Epidermal melanocyte (primary cell): ENCODE data around the gene ATP5F1A.
"Not testable (repeated sequence)": the region's sequence is repeated elsewhere in the genome, so short reads cannot be mapped to it uniquely, and the experiment has no call there.

Experiments
- DNase-seq: peaks from one replicate; pipeline ENCODE4 v3.0.0; 2011; ENCODE audit warnings: low spot score; ENCODE audit not compliant: insufficient read length

Gene ATP5F1A

GRCh38 chr18:46097801-46098615 is at the start of gene ATP5F1A:
ATP5F1A (minus strand) TSS chr18:46098296; CDS start chr18:46098231, 65 bp downstream.
- peak; percentile 66 for DNase-seq

- DNase-seq, result no peak
Observed at GRCh38 chr18:46141199-46141598, 43.1 kb upstream of the ATP5F1A start.

DNA sequence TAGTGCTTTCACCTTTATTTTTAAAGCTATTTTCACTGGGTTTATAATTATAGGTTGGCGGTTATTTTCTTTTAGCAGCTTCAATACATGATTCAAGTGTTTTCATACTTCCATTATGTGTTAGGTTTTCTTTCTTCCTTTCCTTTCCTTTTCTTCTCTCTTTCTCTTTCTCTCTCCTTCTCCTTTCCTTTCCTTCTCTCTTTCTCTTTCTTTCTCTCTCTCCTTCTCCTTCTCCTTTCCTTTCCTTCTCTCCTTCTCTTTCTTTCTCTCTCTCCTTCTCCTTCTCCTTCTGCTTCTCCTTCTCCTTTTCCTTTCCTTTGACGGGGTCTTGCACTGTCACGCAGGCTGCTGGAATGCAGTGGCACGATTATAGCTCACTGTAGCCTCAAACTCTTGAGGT is 42.1 kb upstream of the ATP5F1A start:
- no peak for DNase-seq

DNA sequence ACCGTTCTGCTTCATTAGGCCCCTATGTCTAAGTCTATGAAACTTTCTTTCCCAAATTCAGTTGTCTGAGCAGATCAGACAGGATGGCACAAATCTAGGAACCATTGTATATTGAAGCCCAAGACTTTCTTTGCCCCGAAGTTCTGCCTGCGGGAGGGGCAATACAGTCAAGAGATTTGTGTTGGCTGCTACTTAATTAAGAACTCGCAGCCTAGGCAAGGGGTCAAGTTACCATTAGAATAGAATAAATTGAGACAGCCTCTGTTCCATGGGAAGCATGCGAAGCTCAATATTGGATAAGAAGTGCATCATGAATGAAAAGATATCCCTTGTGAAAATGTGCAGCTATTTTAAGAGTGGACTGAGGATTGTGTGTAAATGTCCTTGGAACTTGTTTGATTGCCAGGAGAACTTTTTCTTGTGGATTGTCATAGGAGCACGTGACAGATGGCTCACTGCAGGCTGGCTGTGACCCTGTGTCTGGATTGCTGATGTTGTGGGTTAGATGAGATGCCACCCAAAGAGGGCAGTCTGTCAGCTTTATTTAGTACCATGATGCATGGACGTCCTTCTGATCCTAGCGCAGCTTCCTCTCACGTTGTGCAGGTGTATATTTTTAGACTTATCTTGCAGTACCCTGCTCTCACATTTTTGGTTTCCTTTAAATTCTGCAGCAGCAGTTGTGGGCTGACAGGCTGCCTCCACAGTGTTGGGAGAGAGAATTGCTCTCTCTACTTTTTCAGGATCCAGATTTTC is 37.0 kb upstream of the ATP5F1A start:
- DNase-seq, result no peak

GRCh38 chr18:46133534-46133933 is 35.4 kb upstream of the ATP5F1A start:
- no peak for DNase-seq

GRCh38 chr18:46130549-46130948 is 32.5 kb upstream of the ATP5F1A start:
- DNase-seq, result not testable (repeated sequence)

DNA sequence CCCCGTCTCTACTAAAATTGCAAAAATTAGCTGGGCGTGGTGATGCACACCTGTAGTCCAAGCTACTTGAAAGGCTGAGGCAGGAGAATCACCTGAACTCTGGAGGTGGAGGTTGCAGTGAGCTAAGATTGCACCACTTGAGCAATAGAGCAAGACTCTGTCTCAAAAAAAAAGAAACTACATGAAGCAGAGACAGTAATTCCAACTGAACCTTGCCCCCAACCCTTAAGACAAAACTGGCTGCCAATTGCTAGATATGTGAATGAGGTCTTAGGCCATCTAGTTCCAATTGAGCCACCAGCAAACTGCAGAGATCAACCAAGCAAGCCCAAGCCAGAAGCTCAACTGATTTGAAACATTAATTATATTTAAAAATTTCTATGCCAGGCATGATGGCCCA is 32.0 kb upstream of the ATP5F1A start:
- no peak for DNase-seq

DNA sequence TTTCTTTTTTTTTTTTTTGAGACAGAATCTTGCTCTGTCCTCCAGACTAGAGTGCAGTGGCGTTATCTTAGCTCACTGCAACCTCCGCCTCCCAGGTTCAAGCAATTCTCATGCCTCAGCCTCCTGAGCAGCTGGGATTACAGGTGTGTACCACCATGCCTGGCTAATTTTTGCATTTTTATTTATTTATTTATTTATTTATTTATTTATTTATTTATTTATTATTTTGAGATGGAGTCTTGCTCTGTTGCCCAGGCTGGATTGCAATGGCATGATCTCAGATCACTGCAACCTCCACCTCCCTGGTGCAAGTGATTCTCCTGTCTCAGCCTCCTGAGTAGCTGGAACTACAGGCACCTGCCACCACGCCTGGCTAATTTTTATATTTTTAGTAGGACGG is 28.5 kb upstream of the ATP5F1A start:
- not testable (repeated sequence) for DNase-seq

- no peak for DNase-seq
Observed at GRCh38 chr18:46113751-46114150, 15.7 kb upstream of the ATP5F1A start.

GRCh38 chr18:46110406-46110805 is 12.3 kb upstream of the ATP5F1A start:
- no peak for DNase-seq

GRCh38 chr18:46109386-46109785 is 11.3 kb upstream of the ATP5F1A start:
- no peak for DNase-seq

- DNase-seq, result peak; percentile 63
Observed at GRCh38 chr18:46104128-46104911, 6.2 kb upstream of the ATP5F1A start, which contains the start of gene HAUS1. HAUS1 (plus strand) TSS chr18:46104385; CDS start chr18:46104412, 27 bp downstream.

DNA sequence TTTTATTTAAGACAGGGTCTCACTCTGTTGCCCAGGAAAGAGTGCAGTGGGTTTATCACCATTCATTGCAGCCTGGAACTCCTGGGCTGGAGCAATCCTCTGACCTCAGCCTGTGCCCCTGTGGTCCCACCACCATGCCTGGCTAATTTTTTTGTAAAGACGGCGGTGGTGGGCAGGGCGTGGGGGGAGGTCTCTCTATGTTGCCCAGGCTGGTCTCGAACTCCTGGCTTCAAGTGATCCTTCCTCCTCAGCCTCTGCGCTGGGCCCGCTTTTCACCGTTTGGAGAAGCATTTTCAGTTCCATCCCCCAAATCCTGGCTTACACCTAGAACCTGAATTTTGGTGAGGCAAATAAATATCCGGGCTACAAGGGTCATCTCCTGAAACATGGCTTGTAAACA is 1.4 kb upstream of the ATP5F1A start:
- DNase-seq, result no peak

DNA sequence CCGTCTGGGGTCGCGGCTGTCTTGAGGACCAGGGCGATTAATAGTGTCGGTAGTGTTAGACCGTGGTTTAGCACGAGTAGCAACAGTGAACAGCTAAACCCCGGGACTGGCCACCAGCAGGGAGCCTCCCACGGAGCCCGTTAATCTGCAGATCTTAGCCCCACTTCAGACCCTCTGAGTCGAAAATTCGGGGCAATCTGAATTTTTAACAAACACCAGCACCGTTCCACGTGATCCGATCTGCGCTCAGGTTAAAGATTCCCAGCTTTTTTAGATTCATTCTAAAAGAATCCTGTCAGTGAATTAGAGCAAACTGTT is 479 bp upstream of the ATP5F1A start:
- DNase-seq, result no peak

DNA sequence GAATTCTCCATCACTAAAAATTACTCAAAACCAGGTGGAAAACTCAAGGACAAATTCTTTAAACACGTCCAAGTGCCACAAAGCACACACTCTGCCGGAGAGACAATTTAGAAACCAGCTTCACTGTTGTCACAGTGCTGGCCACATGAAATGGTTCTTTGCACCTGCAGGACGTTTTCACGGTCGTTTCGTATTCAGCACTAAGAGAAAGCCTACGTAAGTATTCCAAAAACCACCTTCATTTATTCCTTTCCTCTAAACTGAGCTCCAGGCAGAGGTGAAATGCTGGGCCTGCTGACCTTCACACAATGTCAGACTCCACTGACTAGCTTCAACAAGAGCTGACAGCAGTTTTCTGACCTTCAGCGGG is 680 bp downstream of the ATP5F1A start:
- DNase-seq, result no peak

- no peak for DNase-seq
Observed at GRCh38 chr18:46096651-46097300, 1.3 kb downstream of the ATP5F1A start.

DNA sequence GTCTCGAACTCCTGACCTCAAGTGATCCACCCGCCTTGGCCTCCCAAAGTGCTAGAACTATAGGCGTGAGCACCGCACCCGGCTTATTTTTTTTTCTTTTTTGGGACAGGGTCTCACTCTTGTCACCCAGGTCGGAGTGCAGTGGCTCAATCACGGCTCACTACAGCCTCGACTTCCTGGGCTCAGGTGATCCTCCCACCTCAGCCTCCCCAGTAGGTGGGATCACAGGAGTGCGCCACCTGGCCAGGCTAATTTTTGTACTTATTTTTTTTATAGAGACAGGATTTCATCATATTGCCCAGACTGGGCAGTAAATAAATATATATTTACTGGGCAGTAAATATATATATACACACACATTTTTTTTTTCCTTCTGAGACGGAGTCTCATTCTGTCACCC is 2.6 kb downstream of the ATP5F1A start:
- DNase-seq, result no peak

GRCh38 chr18:46088501-46088900 is 9.6 kb downstream of the ATP5F1A start:
- DNase-seq, result not testable (repeated sequence)

- no peak for DNase-seq
Observed at GRCh38 chr18:46084431-46084830, 13.7 kb downstream of the ATP5F1A start.

- no peak for DNase-seq
Observed at GRCh38 chr18:46080156-46080555, 17.9 kb downstream of the ATP5F1A start.

- no peak for DNase-seq
Observed at GRCh38 chr18:46079336-46079735, 18.8 kb downstream of the ATP5F1A start.
